ENCODE data around the gene HM13.

- TF ChIP-seq CTCF (conservative IDR thresholded peaks at IDR 0.05; ENCODE audit: low read depth, low read length) (no peak), FOS (IDR thresholded peaks at IDR 0.05; ENCODE audit: low read depth, low read length) (no peak), MAZ (IDR thresholded peaks at IDR 0.05; ENCODE audit: borderline replicate concordance, low read depth, low read length) (no peak), POLR2A (IDR thresholded peaks at IDR 0.05; ENCODE audit: low read depth, low read length) (no peak), SMC3 (IDR thresholded peaks at IDR 0.05; ENCODE audit: low read depth, low read length) (no peak), RFX5 (IDR thresholded peaks at IDR 0.05; ENCODE audit: low read depth, low read length) (no peak), BHLHE40 (IDR thresholded peaks at IDR 0.05; ENCODE audit: low read depth, low read length) (no peak), CEBPB (IDR thresholded peaks at IDR 0.05; ENCODE audit: low read depth, low read length) (no peak)
Observed at GRCh38 chr20:31505903-31506302, 8.3 kb upstream of the HM13 start.

Data from IMR-90 (cell line).